Activated CD4-positive, alpha-beta T cell treated with anti-CD3 and anti-CD28 coated beads for 48 hours (primary cell): ENCODE results near the gene XPO6.
"Not testable (repeated sequence)": the region's sequence is repeated elsewhere in the genome, so short reads cannot be mapped to it uniquely, and the experiment has no call there.

Experiments
- DNase-seq: peaks from one replicate; pipeline ENCODE4 v3.0.0-alpha.2; 2020

The XPO6 gene

DNA sequence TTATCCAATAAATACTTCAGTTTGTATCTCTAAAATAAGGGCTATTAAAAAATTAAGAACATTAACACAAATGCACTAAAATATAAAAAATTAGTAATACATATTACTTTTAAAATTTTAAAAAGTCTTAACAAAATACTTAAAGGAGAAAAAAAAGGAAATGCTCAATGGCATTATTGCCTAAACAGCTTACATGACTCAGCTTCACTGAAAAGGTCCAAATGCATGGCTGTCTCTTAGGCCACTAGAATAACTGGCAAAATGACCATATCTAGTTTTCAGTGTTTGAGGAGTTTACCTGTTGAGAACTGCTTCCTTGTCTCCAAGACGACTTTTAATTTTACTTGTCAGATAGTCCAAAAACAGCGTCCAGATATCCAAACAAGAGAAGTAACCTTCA, 66.0 kb downstream of the XPO6 start:
- DNase-seq, result no peak

DNA sequence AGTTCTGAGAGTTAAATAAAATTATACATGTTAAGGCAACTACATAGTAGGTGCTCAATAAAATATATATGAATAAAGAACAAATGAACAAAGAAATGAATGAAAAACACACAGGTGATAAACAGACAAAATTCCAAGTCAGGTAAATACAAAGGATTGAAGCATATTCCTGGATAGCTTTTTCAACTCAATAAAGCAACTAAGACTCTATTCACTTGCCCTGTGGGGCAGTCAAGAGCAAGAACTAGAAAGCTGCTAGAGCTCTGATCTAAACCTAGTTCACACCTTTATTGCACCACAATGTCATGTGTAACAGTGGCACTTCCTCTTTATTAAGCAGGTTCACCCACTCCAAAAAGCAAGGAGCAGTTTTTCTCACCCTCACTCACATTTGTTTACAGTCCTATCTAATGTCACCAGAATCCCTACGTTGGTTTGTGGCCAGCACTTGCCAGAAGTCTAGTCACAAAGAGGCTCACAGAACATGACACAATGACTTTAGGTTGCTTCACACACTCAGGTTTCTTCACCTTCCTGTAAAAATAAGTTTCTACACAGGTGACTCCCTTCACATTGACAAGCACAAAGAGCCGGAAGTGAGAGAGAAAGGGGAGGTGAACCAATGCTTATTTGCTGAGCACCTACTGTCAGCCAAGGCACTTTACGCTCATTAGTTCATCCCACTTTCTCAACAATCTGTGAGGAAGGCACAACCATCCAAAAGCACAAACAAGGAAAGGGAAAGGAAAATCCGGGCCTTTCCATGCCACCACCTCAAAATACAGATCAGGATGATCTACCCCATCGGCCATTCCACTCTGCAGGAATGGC, 70.8 kb downstream of the XPO6 start:
- peak; percentile 65 for DNase-seq

DNA sequence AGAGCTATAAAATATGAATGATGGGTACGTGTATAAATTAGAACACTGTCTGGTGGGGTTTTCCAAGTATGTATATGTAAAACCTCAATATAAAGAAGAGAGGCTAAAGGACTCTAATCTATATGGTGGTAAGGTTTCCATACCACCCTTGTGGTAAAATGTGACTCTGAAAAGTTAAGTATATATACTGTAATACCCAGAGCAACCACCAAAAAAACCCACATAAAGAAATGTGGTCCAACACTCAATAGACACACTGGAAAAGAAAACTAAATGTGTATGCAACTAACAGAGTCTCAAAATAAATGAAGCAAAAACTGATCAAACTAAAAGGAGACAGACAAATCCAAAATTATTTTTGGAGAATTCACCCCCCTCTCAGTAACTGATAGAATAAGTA, 72.2 kb downstream of the XPO6 start:
- DNase-seq, result no peak

DNA sequence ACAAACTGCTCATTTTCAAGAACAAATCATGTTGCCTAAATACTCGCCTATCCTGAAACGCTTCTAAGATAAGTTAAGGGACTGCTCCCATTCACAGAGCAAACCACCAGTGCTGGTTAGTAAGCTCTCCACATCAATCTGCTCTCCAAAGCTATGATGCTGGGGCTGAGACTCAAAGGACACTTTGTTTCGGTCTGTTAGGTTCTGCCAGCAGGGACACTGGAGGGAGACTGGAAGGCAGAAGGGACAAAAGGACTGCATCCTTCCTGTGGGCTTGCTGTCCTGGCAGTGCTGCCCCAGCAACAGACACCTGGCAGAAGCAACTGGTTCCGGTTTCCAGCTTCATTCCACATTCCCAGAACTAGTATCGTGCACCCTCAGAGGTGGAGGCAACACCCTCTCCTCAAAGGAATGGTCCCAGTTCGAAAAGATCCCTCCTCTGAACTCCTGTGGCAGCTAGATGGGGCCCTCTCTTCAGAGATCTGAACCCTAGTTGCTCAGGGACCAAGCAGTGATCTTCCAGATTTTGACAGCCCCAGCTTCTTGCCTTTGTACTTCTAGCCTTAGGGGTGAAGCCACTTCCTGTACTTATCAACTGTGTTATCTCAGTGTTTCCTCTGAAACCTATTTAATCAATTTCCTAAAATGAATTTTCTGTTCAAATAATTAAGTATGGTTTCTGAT, 74.9 kb downstream of the XPO6 start:
- no peak for DNase-seq

- DNase-seq, result no peak
Measured at GRCh38 chr16:28133666-28134065, 78.1 kb downstream of the XPO6 start.

DNA sequence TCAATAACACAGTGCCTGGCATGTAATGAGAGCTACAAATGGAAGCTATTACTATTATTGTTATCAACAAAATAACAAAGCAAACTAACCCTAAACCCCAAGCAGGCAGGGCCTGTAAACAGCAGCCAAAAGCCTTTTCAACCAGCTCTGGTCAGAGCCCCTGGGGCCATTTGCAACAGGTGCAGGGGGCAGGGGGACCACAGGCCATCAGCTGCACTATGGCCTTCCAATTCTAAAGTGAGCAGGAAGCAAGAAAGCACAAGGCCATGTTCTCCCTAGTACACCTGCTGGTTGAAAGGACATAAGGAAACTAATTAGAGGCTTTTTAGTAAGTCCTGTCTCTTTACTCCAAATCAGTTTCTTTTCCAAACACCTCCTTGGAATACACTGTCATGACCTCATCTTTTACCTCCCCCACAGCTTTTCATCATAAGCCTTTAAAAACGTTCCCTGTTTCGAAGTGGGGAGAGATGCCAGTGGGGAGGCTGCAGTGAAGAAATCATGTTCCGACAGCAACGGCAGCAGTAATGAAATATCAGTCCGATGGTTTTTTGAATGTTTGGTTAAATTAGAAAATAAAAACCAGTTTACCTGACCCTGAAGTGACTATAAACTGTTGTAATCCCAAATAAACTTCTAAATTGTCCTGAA, 79.9 kb downstream of the XPO6 start:
- no peak for DNase-seq

- no peak for DNase-seq
Measured at GRCh38 chr16:28131181-28131580, 80.6 kb downstream of the XPO6 start.

DNA sequence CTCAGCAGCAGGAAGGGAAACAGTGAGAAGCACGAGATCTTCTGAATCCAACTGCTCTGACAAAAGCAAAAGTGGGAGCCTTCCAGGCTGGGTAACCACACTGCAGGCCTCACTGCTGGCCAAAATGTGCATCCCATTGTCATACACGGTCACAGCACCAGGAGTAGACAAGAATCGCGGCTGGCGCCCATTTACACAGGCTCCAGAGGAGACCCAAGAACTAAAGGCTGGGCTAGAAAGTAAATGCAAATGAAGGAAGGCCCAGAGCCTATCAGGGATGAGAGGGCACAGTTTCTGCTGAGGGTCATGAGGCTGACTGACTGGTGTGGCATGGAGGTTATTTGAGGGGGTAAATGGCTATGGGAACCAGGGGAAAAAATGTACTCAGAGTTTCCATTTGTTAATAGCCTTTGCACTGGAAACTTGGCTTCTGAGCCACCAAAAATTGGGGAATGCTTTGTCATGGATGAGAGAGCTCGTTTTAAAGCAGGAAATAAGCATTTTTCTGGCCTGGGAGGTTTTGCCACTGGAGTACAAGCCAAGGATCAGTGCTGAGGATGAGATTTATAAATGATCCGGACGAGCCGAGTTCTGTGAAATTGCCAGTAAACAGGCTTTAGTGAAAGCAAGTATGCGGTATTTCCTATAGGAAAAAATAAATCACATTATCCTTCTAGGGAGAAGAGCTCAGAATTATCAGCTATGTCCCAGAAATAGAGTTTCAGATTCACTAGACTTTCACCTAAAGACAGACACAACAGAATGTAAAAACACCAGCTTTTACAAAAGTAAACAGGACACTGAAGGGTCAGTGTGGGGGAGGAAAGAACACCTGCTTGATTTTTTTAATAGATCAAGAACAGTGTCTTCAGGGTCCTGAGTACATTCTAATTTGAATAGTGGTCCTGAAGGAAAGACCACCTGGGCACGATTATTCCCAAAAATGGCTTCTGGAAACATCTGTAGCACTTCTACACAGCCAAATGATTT, 81.4 kb downstream of the XPO6 start:
- DNase-seq, result no peak

DNA sequence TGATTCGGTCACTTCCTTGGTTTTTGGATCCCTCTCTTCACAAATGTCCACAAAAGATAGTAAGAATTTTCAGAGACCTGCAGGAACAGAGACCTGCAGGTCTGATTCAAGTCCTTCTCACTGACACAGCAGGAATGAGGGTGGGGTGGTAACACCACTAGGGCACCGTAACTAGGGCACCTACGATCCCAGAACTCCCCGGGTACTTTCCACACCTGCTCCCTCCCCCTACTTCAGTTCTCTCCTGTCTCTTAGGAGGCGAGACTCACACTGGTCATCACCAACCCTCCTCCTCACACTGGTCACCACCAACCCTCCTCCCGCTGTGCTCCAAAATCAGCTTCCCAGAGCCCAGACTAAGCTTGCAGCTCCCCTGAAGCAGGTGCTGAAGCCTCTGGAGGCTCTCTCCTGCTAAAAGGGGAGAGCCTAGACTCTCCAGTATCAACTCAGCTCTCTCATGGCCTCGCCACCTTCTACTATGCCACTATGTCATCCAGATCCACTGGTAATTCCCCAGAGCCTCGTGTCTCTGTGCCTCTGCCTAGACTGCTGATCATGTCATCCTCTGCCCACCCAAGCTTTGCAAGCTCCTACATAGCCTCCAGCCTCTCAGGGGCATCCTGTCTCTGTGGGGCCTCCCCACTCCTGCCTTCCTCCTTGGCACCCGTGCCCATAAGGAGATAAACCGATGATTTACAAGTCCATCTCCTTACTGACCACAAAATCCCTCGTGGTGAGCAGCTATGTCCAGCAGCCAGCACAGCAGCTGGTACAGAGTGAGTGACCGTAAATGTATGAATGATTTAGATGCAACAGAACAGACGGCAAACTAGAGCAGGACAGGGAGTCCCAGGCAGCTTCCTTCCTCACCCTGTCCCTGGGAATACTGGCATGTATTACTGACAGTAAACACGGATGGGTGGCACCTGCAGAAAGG, 84.8 kb downstream of the XPO6 start:
- DNase-seq, result no peak

DNA sequence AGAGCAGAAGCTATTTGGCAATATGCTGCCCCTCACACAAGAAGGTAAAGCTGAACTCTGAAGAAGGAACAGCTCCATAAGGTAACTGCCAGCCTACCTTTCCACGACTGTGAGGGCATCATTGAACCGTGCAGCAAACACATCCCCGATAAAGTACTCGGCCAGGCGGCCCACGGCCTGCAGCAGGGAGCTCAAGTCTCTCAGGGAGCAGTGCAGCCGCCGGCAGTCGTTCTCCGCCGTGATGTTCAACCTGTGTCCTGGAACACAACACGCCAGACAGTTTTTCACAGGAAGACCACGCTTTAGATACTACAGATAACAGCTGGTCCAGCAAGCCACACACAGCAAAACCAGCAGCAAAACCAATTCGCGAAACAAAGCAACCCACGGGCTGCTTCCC, 86.2 kb downstream of the XPO6 start:
- DNase-seq, result no peak

DNA sequence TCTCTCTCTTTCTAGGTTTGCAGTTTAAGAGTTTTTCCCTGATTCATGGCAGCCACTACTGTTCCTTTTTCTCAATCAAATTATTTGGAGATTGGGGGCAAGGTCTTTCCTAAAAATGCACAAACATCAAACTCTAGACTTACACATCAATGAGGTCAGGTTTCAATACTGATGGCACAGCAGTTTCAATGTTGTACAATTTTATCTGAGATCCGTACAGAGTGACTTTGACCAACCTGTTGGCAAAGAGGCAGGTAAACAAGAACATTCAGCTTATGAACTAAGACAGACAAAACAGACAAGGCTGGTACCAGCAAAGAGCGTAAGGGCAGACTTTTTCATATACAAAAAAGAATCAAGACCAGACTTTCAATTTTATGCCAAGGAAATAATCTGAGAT, 90.2 kb downstream of the XPO6 start:
- DNase-seq, result no peak

GRCh38 chr16:28120754-28121153, 91.0 kb downstream of the XPO6 start:
- no peak for DNase-seq

GRCh38 chr16:28118637-28119036, 93.1 kb downstream of the XPO6 start:
- DNase-seq, result no peak

GRCh38 chr16:28117168-28117565, 94.6 kb downstream of the XPO6 start:
- no peak for DNase-seq

GRCh38 chr16:28115866-28116265, 95.9 kb downstream of the XPO6 start:
- not testable (repeated sequence) for DNase-seq

- DNase-seq, result peak; percentile 49
Measured at GRCh38 chr16:28112908-28113307, 98.9 kb downstream of the XPO6 start.

- no peak for DNase-seq
Measured at GRCh38 chr16:28110977-28111376, 100.8 kb downstream of the XPO6 start.

- no peak for DNase-seq
Measured at GRCh38 chr16:28110479-28110878, 101.3 kb downstream of the XPO6 start.

- no peak for DNase-seq
Measured at GRCh38 chr16:28110074-28110473, 101.7 kb downstream of the XPO6 start.

DNA sequence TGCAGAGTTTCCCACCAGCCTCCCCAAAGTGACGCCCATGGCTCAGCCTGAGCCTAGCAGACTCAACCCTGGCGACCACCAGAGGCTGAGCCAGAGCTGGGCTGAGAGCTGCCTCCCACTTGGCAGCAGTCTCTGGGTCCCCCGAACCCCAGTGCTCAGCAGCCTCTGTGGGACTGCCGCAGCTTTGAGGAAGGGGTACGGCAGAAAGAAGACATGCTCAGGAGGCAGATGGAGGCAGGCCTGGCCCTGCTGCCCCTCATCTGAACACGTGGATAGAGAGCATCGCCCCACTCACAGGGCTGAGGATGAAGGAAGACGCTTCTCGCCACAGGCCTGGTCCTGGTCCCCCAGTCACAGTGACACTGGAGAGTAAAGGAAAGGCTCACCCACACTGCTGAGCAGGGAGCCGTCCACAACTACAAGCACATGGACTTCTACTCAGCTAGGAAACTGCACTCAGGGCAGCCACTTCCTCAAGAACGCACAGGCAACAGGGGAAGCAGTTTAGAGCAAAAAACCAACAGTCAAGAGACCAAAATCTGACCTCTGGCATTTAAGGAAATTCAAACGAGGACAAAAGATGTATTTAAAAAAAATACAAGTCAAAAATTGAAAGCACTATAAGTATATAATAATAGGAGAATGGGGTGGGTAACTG, 103.0 kb downstream of the XPO6 start:
- DNase-seq, result no peak

GRCh38 chr16:28107232-28107631, 104.5 kb downstream of the XPO6 start:
- DNase-seq, result no peak
